Fibroblast of peridontal ligament (primary cell): ENCODE results near the gene PGAP3.
"Not testable (repeated sequence)": the region's sequence is repeated elsewhere in the genome, so short reads cannot be mapped to it uniquely, and the experiment has no call there.

Experiments
- DNase-seq: peaks from one replicate; pipeline ENCODE4 v3.0.0-alpha.2; 2010; ENCODE audit errors: extremely low read depth

PGAP3 gene

DNA sequence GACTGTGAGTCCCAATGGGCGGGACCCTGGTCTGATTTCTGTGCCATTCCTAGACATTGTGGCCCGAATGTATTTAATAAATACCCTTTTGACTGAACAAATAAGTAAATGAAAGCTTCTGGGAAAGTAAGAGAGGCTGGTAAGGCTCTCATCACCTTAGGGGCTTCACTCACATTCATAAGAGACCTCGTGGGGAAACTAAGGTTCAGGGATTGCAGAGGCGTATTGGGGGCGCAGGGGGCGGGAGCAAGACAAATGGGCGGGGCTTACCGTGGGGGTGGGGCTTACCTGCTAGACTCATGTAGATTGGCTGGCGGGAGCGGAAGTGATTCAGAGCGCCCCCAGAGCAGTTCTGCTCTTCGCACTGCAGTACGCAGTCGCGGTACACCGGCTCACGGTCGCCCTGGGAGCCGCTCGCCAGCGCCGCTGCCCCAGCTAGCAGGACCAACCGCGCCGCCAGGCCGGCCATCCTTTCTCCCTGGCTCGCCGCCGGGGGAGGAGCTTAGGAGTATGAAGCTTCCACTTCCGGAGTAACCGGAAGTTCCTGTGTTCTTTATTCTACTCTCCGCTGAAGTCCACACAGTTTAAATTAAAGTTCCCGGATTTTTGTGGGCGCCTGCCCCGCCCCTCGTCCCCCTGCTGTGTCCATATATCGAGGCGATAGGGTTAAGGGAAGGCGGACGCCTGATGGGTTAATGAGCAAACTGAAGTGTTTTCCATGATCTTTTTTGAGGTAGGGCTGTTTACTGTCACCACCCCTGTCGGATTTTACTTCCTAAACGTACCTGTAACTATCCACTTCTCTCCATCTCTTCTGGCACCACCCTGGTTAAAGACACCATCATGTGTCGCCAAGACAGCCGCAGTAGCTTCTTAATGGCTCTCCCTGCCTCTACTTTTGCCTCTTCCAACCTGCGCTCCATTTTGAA is at the start of gene PGAP3:
PGAP3 (minus strand) TSS at position 512 of the 929 bp plus-strand sequence; CDS start at position 469, 43 bp downstream.
- peak; percentile 84 for DNase-seq

GRCh38 chr17:39737206-39737759 is 49.4 kb upstream of the PGAP3 start:
- DNase-seq, result no peak

DNA sequence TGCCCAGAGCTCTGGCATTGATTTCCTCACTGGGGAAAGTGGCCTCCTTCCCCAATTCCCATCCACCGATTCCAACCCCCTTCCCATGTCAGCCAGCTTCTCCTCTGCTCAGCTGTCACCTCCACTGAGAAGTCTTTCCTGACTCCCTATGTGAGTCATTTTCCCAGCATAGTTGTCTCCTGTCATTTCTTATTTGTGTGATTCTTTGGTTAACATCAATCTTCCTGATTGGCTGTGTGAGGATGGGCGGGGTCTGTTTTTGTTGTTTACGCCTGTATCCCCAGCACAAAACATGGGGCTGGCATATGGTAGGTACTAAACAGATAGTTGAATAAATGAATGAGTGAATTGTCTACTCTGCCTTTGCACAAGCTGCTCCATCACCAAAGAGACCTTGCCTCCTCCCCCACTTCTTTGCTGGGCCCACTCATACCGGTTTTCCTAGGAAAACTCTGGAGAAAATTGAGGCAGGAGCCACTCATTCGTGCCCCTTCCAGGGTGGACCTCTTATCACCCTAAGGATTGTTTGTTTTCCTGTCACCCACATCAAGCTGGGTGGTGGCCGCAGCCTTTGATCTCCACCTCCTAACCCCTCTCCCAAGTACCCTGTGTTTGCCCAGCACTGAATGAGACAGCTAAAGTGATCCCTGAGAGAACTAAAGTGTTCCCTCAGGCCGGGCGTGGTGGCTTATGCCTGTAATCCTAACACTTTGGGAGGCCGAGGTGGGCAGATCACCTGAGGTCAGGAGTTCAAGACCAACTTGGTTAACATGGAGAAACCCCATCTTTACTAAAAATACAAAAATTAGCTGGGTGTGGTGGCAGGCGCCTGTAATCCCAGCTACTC is 48.7 kb upstream of the PGAP3 start:
- DNase-seq, result no peak

- no peak for DNase-seq
Observed at GRCh38 chr17:39735882-39736281, 48.0 kb upstream of the PGAP3 start.

DNA sequence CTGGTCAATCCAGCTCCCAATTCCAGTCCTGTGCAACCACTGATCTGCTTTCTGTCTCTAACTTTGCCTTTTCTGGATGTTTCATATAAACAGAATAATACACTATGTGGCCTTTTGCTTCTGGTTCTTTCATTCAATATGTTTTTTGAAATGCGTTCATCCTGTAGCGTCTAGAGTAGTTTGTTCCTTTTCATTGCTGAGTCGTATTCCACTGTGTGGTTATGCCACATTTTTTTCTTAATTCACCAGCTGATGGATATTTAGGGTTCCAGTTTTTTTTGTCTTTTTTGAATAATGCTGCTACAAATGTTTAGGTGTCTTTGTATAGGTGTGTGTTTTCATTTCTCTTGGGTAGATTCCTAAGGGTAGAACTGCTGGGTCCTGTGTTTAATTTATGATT is 44.7 kb upstream of the PGAP3 start:
- no peak for DNase-seq

- peak; percentile 73 for DNase-seq
Observed at GRCh38 chr17:39730095-39730921, 42.5 kb upstream of the PGAP3 start, which contains the start of gene MIEN1. MIEN1 (minus strand) TSS chr17:39730532; CDS start chr17:39730495, 37 bp downstream.

- DNase-seq, result peak; percentile 5
Observed at GRCh38 chr17:39729280-39729851, 41.5 kb upstream of the PGAP3 start.

- DNase-seq, result no peak
Observed at GRCh38 chr17:39727556-39727955, 39.7 kb upstream of the PGAP3 start.

- DNase-seq, result no peak
Observed at GRCh38 chr17:39726617-39727016, 38.8 kb upstream of the PGAP3 start.

- DNase-seq, result not testable (repeated sequence)
Observed at GRCh38 chr17:39725923-39726322, 38.1 kb upstream of the PGAP3 start.

- no peak for DNase-seq
Observed at GRCh38 chr17:39724731-39725130, 36.9 kb upstream of the PGAP3 start.

DNA sequence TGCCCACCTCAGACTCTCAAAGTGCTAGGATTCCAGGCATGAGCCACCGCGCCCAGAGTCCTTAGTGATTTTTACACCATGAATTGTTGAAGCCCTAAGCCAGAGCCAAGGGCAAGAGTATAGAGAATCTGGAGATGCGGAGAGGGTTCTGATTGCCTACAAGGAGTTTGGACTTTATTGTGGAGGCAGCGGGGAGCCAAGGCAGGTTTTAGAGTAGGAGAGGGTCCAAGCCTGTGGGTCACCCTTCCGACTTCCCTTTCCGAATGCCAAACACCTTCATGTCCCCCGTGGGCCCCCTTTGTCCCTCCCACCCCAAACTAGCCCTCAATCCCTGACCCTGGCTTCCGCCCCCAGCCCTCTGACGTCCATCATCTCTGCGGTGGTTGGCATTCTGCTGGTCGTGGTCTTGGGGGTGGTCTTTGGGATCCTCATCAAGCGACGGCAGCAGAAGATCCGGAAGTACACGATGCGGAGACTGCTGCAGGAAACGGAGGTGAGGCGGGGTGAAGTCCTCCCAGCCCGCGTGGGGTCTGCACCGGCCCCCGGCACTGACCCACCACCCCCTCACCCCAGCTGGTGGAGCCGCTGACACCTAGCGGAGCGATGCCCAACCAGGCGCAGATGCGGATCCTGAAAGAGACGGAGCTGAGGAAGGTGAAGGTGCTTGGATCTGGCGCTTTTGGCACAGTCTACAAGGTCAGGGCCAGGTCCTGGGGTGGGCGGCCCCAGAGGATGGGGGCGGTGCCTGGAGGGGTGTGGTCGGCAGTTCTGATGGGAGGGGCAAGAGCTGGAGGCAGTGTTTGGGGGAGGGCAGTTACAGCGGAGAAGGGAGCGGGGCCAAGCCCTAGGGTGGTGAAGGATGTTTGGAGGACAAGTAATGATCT is 35.4 kb upstream of the PGAP3 start:
- DNase-seq, result no peak

DNA sequence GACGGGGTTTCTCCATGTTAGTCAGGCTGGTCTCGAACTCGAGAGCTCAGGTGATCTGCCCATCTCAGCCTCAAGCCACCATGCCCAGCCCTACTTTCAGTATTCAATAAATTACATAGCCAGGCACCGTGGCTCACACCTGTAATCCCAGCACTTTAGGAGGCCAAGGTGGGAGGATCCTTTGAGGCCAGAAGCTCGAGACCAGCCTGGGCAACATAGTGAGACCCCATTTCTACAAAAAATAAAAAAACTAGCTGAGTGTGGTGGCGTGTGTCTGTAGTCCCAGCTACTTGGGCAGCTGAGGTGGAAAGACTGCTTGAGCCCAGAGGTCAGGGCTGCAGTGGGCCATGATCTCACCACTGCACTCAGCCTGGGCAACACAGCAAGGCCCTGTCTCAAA is 34.2 kb upstream of the PGAP3 start:
- no peak for DNase-seq

DNA sequence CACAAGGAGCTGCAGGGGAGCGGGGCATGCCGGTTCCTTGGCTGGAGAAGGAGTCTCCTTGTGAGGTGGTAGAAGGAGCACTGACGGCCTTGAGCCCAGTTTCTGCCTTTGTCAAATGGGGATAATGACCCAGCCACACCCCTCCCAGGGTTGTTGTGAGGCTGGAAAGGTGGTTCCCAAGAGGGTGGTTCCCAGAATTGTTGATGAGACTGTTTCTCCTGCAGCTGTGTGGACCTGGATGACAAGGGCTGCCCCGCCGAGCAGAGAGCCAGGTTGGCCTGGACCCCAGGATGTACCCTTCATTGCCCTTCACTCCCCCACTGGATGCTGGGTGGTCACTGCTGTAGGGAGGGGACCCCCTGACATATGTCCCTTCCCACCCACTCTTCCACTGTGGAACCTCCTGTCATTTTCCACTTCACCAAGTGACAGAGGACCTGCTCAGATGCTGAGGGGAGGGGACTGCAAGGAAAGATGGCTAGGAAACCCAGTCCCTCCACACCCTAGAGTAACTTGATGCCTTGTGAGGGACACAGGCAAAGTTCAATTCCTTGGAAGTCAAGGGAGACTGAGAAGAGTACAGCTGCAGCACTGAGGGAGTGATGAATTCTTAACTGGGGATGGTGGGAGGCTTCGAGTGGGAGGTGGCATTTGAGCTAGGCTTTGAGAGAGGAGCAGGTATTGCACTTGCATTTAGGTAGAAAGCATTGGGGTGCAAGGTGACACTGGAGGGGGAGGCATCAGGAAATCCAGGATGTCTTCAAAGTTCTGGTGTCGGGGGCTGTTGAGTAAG is 31.9 kb upstream of the PGAP3 start:
- no peak for DNase-seq

DNA sequence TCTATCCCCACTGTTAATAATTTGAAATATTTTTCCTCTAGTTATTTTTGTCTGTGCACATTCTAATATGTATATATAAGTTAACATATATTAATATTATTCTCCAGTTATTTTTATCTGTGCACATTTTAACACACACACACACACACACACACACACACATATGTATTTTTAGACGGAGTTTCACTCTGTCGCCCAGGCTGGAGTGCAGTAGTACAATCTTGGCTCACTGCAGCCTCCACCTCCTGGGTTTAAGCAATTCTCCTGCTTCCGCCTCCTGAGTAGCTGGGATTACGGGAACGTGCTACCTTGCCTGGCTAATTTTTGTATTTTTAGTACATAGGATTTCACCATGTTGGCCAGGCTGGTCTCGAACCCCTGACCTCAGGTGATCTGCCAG is 29.8 kb upstream of the PGAP3 start:
- no peak for DNase-seq

GRCh38 chr17:39716879-39717536 is 29.2 kb upstream of the PGAP3 start:
- no peak for DNase-seq

DNA sequence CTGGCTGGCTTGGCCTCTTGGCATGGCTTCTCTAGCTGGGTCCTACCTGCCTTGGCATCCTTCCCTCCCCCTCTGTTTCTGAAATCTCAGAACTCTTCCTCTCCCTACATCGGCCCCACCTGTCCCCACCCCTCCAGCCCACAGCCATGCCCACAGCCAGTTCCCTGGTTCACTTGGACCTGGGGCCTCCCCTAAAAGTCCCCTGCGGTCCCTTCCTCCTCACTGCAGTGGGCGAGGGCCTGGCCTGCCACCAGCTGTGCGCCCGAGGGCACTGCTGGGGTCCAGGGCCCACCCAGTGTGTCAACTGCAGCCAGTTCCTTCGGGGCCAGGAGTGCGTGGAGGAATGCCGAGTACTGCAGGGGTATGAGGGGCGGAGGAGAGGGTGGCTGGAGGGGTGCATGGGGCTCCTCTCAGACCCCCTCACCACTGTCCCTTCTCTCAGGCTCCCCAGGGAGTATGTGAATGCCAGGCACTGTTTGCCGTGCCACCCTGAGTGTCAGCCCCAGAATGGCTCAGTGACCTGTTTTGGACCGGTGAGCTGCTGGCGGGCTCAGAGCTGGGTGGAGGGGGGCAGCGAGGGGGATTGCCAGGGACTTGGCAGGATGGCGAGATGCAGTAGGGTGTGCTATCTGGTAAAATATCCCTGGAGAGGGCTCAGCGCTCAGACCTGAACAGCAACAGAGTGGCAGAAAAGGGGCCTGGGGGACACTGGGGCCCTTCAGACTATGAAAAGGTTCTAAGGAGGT is 28.4 kb upstream of the PGAP3 start:
- DNase-seq, result no peak
